Suprapubic skin (tissue), 4 donors: ENCODE results near the gene SCFD2. TPM values are rescaled to one million over a fixed set of nuclear protein-coding genes. Genes with fewer than 3 reads are reported as not detected.
"Not testable (repeated sequence)": the region's sequence is repeated elsewhere in the genome, so short reads cannot be mapped to it uniquely, and the experiment has no call there.

ENCODE experiments used
- DNase-seq, 2 donors: peaks; one replicate each; pipeline ENCODE4 v3.0.0-alpha.2; 2019; ENCODE audit warnings: low spot score in 2 of 2
- H3K27ac ChIP-seq: fragments of 200-600 bp; sonication (generic); one replicate; pipeline ENCODE4 v1.5.1; 2019
- H3K27me3 ChIP-seq: fragments of 200-600 bp; sonication (generic); one replicate; pipeline ENCODE4 v1.5.1; 2019
- H3K36me3 ChIP-seq: fragments of 200-600 bp; sonication (generic); one replicate; pipeline ENCODE4 v1.5.1; 2019
- H3K4me1 ChIP-seq: fragments of 200-600 bp; sonication (generic); one replicate; pipeline ENCODE4 v1.5.1; 2019
- H3K4me3 ChIP-seq: fragments of 200-600 bp; sonication (generic); one replicate; pipeline ENCODE4 v1.5.1; 2019; ENCODE audit warnings: mild to moderate bottlenecking
- H3K9me3 ChIP-seq: fragments of 200-600 bp; sonication (generic); one replicate; pipeline ENCODE4 v1.5.1; 2019
- EP300 ChIP-seq: sonication (generic); formaldehyde crosslinking; IDR thresholded peaks from one replicate; pipeline ENCODE4 v1.6.1; 2017; ENCODE audit warnings: antibody characterized with exemption
- POLR2A ChIP-seq, 2 donors: fragments of 450-650 bp; IDR thresholded peaks; one replicate each; pipeline ENCODE4 v1.6.1; 2017; ENCODE audit warnings: antibody characterized with exemption in 2 of 2, mild to moderate bottlenecking in 2 of 2, moderate library complexity in 2 of 2
- POLR2AphosphoS5 ChIP-seq, 3 donors: sonication (generic); formaldehyde crosslinking; IDR thresholded peaks; one replicate each; pipeline ENCODE4 v1.6.1; 2017; ENCODE audit warnings: antibody characterized with exemption in 3 of 3
- WGBS: methylation state at CpG from one replicate; pipeline ENCODE4 v1.1.5; 2018; 5-methylcytosine and 5-hydroxymethylcytosine counted together
- total RNA-seq, 4 donors: library from RNA; depleted of rRNA; stranded (reverse); fragments of >200 nt; gene quantifications; one replicate each; pipeline ENCODE4 v1.1.0, GENCODE V29; 2016
- TF ChIP-seq, protein P1 (sequence below), 2 donors: fragments of 200-600 bp in 1 of 2; fragments of 450-650 bp in 1 of 2; sonication (generic) in 1 of 2; IDR thresholded peaks; one replicate each; pipeline ENCODE4 v1.5.1; 2016 to 2019; ENCODE audit warnings: antibody characterized with exemption in 2 of 2, mild to moderate bottlenecking in 1 of 2, moderate library complexity in 1 of 2

SCFD2 gene
- total RNA-seq, 4 donors from 2014 or later = 25.5 to 39.5 (median 31.9) TPM

DNA sequence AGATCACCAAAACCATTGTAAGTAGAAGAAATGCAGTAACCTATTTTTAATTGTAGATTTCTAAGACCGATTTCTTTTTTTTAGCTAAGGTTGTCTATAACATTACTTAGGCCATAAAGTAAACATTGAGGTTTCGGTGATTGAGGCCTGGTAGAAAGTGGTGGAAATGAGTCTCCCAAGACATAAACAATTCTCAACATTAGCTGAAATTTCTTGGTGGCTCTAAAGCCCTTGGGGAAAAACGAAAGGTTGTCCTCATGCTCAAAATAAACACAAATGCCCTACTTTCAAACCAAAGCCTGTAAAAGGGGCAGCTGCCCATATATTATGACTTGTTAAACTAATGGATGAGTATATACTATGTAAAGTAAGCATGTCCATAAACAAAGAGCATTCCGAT, 98.8 kb downstream of the SCFD2 start:
- H3K27me3 ChIP-seq = no peaks in the 10 kb centered on the region
- TF ChIP-seq POLR2AphosphoS5 (IDR thresholded peaks at IDR 0.05) (no peak), POLR2A (IDR thresholded peaks at IDR 0.05) (no peak), EP300 (no peak)
- TF ChIP-seq, protein P1, sequence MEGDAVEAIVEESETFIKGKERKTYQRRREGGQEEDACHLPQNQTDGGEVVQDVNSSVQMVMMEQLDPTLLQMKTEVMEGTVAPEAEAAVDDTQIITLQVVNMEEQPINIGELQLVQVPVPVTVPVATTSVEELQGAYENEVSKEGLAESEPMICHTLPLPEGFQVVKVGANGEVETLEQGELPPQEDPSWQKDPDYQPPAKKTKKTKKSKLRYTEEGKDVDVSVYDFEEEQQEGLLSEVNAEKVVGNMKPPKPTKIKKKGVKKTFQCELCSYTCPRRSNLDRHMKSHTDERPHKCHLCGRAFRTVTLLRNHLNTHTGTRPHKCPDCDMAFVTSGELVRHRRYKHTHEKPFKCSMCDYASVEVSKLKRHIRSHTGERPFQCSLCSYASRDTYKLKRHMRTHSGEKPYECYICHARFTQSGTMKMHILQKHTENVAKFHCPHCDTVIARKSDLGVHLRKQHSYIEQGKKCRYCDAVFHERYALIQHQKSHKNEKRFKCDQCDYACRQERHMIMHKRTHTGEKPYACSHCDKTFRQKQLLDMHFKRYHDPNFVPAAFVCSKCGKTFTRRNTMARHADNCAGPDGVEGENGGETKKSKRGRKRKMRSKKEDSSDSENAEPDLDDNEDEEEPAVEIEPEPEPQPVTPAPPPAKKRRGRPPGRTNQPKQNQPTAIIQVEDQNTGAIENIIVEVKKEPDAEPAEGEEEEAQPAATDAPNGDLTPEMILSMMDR (IDR thresholded peaks at IDR 0.05) = no peak
- peaks cover 6% of the 10 kb centered on the region for H3K36me3 ChIP-seq
- DNase-seq = no peak
- 89% methylated on average over 4 of the region's 4 CpGs for WGBS
- H3K9me3 ChIP-seq = peaks cover 4% of the 10 kb centered on the region
- H3K4me3 ChIP-seq = no peak overlapping the region
- H3K27ac ChIP-seq = no peak overlapping the region
- H3K4me1 ChIP-seq = no peaks in the 10 kb centered on the region

DNA sequence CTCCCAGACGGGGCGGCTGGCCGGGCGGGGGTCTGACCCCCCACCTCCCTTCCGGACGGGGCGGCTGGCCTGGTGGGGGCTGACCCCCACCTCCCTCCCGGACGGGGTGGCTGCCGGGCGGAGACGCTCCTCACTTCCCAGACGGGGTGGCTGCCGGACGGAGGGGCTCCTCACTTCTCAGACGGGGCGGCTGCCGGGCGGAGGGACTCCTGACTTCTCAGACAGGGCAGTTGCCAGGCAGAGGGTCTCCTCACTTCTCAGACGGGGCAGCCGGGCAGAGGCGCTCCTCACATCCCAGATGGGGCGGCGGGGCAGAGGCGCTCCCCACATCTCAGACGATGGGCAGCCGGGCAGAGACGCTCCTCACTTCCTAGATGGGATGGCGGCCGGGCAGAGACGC, 109.9 kb downstream of the SCFD2 start:
- not testable (repeated sequence) for H3K27ac ChIP-seq, H3K36me3 ChIP-seq, DNase-seq, H3K27me3 ChIP-seq, H3K9me3 ChIP-seq, H3K4me1 ChIP-seq, H3K4me3 ChIP-seq
- WGBS = 96% methylated on average over 17 of the region's 31 CpGs

DNA sequence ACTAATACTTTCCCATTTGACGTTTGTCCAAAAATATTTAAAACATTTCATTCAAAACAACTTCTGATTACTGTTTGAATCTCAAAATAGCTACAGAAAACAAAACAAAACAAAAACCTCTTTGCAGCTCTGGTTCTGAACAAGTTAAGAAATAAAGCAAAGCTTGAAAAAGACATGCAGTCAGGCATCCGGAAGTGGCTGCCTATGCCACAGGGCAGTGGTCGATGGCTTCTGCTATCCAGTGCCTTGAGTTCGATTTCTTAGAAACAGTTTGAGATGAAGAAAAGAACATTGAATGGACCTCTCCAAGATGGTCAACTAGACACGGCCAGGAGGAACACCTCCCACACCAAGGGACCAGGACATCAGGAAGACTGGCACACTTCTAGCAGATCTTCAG, 125.3 kb downstream of the SCFD2 start:
- H3K36me3 ChIP-seq = no peaks in the 10 kb centered on the region
- peaks cover 13% of the 10 kb centered on the region for H3K9me3 ChIP-seq
- H3K4me1 ChIP-seq = no peaks in the 10 kb centered on the region
- 64% methylated on average over 5 of the region's 5 CpGs for WGBS
- no peak overlapping the region for H3K27ac ChIP-seq
- DNase-seq = no peak
- no peak overlapping the region for H3K4me3 ChIP-seq
- H3K27me3 ChIP-seq = no peaks in the 10 kb centered on the region
- no peak for TF ChIP-seq POLR2AphosphoS5 (IDR thresholded peaks at IDR 0.05)
- no peak for TF ChIP-seq EP300
- no peak for TF ChIP-seq POLR2A (IDR thresholded peaks at IDR 0.05)
- TF ChIP-seq, protein P1 (IDR thresholded peaks at IDR 0.05) = no peak

DNA sequence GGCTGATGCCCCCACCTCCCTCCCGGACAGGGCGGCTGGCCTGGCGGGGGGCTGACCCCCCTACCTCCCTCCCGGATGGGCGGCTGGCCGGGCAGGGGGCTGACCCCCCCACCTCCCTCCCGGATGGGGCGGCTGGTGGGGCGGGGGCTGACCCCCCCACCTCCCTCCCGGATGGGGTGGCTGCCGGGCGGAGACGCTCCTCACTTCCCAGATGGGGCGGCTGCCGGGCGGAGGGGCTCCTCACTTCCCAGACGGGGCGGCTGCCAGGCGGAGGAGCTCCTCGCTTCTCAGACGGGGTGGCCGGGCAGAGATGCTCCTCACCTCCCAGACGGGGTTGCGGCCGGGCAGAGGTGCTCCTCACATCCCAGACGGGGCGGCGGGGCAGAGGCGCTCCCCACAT, 127.5 kb downstream of the SCFD2 start:
- not testable (repeated sequence) for H3K27ac ChIP-seq, H3K9me3 ChIP-seq, H3K4me1 ChIP-seq, H3K36me3 ChIP-seq, H3K4me3 ChIP-seq, DNase-seq, H3K27me3 ChIP-seq
- WGBS = no CpG with 5 or more reads among the region's 29 CpGs

DNA sequence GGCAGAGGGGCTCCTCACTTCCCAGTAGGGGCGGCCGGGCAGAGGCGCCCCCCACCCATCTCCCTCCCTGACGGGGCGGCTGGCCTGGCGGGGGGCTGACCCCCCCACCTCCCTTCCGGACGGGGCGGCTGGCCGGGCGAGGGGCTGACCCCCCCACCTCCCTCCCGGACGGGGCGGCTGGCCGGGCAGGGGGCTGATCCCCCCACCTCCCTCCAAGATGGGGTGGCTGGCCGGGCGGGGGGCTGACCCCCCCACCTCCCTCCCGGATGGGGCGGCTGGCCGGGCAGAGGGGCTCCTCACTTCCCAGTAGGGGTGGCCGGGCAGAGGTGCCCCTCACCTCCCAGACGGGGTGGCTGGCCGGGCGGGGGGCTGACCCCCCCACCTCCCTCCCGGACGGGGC, 128.1 kb downstream of the SCFD2 start:
- H3K36me3 ChIP-seq, DNase-seq, H3K27ac ChIP-seq, H3K9me3 ChIP-seq, H3K4me1 ChIP-seq, H3K27me3 ChIP-seq, H3K4me3 ChIP-seq: not testable (repeated sequence)
- no CpG with 5 or more reads among the region's 26 CpGs for WGBS

DNA sequence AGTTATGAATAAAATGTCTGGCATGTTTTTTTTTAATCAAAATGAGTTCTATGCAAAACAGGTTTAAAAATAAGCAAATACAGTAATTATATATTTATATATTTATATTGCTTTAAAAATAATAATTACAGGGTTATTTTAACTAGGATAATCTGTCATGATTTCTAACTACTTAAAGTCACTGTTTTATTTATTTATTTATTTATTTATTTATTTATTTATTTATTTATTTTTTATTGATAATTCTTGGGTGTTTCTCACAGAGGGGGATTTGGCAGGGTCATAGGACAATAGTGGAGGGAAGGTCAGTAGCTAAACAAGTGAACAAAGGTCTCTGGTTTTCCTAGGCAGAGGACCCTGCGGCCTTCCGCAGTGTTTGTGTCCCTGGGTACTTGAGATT, 129.2 kb downstream of the SCFD2 start:
- not testable (repeated sequence) for DNase-seq, H3K4me1 ChIP-seq, H3K4me3 ChIP-seq, H3K27me3 ChIP-seq, H3K36me3 ChIP-seq, H3K9me3 ChIP-seq, H3K27ac ChIP-seq
- WGBS = 80% methylated on average over 2 of the region's 2 CpGs

DNA sequence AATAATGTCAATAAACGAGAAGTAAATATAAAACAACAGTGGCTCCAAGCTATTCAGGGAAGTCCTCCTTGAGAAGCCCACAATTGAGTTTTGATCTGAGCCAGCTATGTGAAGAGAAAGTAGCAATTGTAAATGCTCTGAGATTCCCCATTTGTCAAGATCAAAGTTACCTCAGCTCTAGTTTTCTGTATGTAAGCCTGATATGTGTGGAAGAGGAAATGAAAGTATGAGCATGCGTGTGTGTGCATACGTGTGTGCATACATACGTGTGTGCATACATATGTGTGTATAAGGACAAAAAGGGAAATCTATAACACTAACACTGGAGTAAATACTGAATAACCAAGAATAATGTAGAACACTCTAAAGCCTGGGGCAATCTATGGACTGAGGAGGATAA, 130.3 kb downstream of the SCFD2 start:
- no peak overlapping the region for H3K4me3 ChIP-seq
- no peak for TF ChIP-seq EP300
- TF ChIP-seq, protein P1 (IDR thresholded peaks at IDR 0.05) = no peak
- no peak for TF ChIP-seq POLR2A (IDR thresholded peaks at IDR 0.05)
- TF ChIP-seq POLR2AphosphoS5 (IDR thresholded peaks at IDR 0.05) = no peak
- H3K27ac ChIP-seq = no peak overlapping the region
- H3K4me1 ChIP-seq = no peaks in the 10 kb centered on the region
- 98% methylated on average over 4 of the region's 4 CpGs for WGBS
- no peaks in the 10 kb centered on the region for H3K27me3 ChIP-seq
- H3K9me3 ChIP-seq = no peaks in the 10 kb centered on the region
- no peaks in the 10 kb centered on the region for H3K36me3 ChIP-seq
- no peak for DNase-seq
